ENCODE data around the gene RSAD2.

RSAD2 gene

DNA sequence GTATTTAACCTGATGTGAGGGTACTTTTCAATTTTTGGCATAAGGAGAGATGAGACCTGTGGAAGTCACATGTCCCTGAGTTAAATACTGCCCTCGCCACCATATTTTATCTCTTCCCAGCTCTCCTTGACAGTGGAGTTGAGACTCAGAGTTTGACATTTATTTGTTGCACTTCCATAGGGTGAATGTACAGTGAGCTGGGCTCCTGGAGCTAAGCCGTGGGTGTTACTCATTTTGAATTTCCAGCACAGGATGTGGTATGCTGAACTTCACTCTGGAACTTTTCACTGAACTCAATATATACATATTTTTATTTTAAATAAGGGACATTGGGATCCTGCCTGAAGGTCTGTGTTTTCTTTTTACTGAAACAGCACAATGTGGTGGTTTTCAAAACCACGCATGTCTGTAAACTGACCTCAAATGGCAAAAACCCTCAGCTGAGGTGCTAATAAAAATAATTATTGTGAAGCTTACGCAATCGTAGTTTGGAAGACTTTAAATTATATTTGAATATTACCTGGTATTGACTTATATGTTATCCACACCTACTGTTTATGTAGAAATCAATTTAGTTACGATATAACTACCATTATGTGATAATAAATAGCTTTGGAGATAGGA, 51.7 kb downstream of the RSAD2 start:
- TF ChIP-seq, protein P1, sequence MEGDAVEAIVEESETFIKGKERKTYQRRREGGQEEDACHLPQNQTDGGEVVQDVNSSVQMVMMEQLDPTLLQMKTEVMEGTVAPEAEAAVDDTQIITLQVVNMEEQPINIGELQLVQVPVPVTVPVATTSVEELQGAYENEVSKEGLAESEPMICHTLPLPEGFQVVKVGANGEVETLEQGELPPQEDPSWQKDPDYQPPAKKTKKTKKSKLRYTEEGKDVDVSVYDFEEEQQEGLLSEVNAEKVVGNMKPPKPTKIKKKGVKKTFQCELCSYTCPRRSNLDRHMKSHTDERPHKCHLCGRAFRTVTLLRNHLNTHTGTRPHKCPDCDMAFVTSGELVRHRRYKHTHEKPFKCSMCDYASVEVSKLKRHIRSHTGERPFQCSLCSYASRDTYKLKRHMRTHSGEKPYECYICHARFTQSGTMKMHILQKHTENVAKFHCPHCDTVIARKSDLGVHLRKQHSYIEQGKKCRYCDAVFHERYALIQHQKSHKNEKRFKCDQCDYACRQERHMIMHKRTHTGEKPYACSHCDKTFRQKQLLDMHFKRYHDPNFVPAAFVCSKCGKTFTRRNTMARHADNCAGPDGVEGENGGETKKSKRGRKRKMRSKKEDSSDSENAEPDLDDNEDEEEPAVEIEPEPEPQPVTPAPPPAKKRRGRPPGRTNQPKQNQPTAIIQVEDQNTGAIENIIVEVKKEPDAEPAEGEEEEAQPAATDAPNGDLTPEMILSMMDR (IDR thresholded peaks at IDR 0.05; ENCODE audit: insufficient read depth, low read length, missing control alignments), result no peak

GRCh38 chr2:6930923-6931647, 53.5 kb downstream of the RSAD2 start:
- DNase-seq (ENCODE audit: low read depth, low spot score), result no peak
- TF ChIP-seq, protein P1 (IDR thresholded peaks at IDR 0.05; ENCODE audit: insufficient read depth, low read length, missing control alignments), result no peak
- ChIA-PET CTCF (interaction anchor here (4.6 kb wide), 1 partner anchor 13 kb away, joined by 24 read pairs; the partner anchor contains the start of gene RNF144A), POLR2A (no interaction called here)
- no peak overlapping the region for H3K4me3 ChIP-seq (ENCODE audit: low read depth, low read length)

More for the DNA sequence above, 51.7 kb downstream of the RSAD2 start:
- H3K4me3 ChIP-seq (ENCODE audit: low read depth, low read length), result no peak overlapping the region
- DNase-seq (ENCODE audit: low read depth, low spot score), result no peak
- POLR2A ChIA-PET, result no interaction called here
- CTCF ChIA-PET, result interaction anchor here (4.6 kb wide), 1 partner anchor 11 kb away, joined by 24 read pairs; the partner anchor contains the start of gene RNF144A

DNA sequence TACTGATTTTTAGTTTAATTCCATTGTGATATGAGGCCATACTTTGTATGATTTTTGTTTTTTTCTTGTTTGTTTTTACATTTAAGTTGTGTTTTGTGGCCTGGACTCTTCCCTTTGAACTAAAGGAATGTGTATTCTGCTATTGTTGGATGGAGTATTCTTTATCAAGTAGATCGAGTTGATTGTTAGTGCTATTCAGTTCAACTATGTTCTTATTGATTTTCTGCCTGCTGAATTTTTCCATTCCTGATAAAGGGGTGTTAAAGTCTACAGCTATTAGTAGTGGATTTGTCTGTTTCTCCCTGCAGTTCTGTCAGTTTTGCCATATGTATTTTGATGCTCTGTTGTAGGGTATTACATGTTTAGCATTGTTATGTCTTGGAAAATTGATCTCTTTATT, 54.2 kb downstream of the RSAD2 start:
- DNase-seq (ENCODE audit: low read depth, low spot score), result no peak
- no peak overlapping the region for H3K4me3 ChIP-seq (ENCODE audit: low read depth, low read length)
- ChIA-PET CTCF (interaction anchor here (0.6 kb wide), 1 partner anchor 12 kb away, joined by 3 read pairs; no protein-coding TSS in a partner anchor), POLR2A (no interaction called here)
- TF ChIP-seq, protein P1 (IDR thresholded peaks at IDR 0.05; ENCODE audit: insufficient read depth, low read length, missing control alignments), result no peak

- DNase-seq (ENCODE audit: low read depth, low spot score), result no peak
- CTCF ChIA-PET, result interaction anchor here (0.6 kb wide), 1 partner anchor 12 kb away, joined by 3 read pairs; no protein-coding TSS in a partner anchor
Observed at GRCh38 chr2:6932206-6932605, 54.6 kb downstream of the RSAD2 start.

GRCh38 chr2:6932828-6933227, 55.3 kb downstream of the RSAD2 start:
- CTCF ChIA-PET, result no interaction called here
- H3K4me3 ChIP-seq (ENCODE audit: low read depth, low read length), result no peak overlapping the region
- POLR2A ChIA-PET, result no interaction called here
- TF ChIP-seq, protein P1 (IDR thresholded peaks at IDR 0.05; ENCODE audit: insufficient read depth, low read length, missing control alignments), result no peak
- DNase-seq (ENCODE audit: low read depth, low spot score), result no peak

More at GRCh38 chr2:6932206-6932605, 54.6 kb downstream of the RSAD2 start:
- no peak overlapping the region for H3K4me3 ChIP-seq (ENCODE audit: low read depth, low read length)
- POLR2A ChIA-PET, result no interaction called here
- TF ChIP-seq, protein P1 (IDR thresholded peaks at IDR 0.05; ENCODE audit: insufficient read depth, low read length, missing control alignments), result no peak

- DNase-seq (ENCODE audit: low read depth, low spot score), result no peak
- no peak overlapping the region for H3K4me3 ChIP-seq (ENCODE audit: low read depth, low read length)
- CTCF ChIA-PET, result interaction anchor here (1.0 to 1.4 kb wide), 2 partner anchors 15 to 17 kb away, joined by 3 to 5 read pairs; no protein-coding TSS in a partner anchor
- POLR2A ChIA-PET, result no interaction called here
- TF ChIP-seq, protein P1 (IDR thresholded peaks at IDR 0.05; ENCODE audit: insufficient read depth, low read length, missing control alignments), result no peak
Observed at GRCh38 chr2:6933911-6934310, 56.3 kb downstream of the RSAD2 start.

All from AG04449 (cell line).